Hippocampal formation (tissue), 2 donors: ENCODE results near the gene GRPEL1.

Experiments
- DNase-seq, 2 donors: peaks; one replicate each; lab custom pipeline; 2025; lab: John Stamatoyannopoulos, UW

GRPEL1 gene

GRCh38 chr4:7066006-7066405 lies 1.9 kb downstream of the GRPEL1 start:
- no peak for DNase-seq

- no peak for DNase-seq
These were observed 4.5 kb downstream of the GRPEL1 start for GRCh38 chr4:7063362-7063761.

GRCh38 chr4:7062816-7063215 lies 5.0 kb downstream of the GRPEL1 start:
- DNase-seq: no peak

GRCh38 chr4:7061815-7062214 lies 6.0 kb downstream of the GRPEL1 start:
- DNase-seq: no peak

- DNase-seq: no peak
These were observed 7.3 kb downstream of the GRPEL1 start for GRCh38 chr4:7060346-7061150.

- DNase-seq: no peak
These were observed 8.2 kb downstream of the GRPEL1 start for GRCh38 chr4:7059662-7060061.

- DNase-seq: no peak
These were observed 9.1 kb downstream of the GRPEL1 start for GRCh38 chr4:7058792-7059191.

- no peak for DNase-seq
These were observed 11.9 kb downstream of the GRPEL1 start for GRCh38 chr4:7055990-7056325.

GRCh38 chr4:7055111-7055989 lies 12.5 kb downstream of the GRPEL1 start:
- DNase-seq: no peak

- no peak for DNase-seq
These were observed 13.6 kb downstream of the GRPEL1 start for GRCh38 chr4:7054106-7054880.

- DNase-seq: peak in 1 of 2 donors; percentile 21
These were observed 14.7 kb downstream of the GRPEL1 start for GRCh38 chr4:7052923-7053715.

- no peak for DNase-seq
These were observed 15.6 kb downstream of the GRPEL1 start for GRCh38 chr4:7052313-7052712.

GRCh38 chr4:7051905-7052304 lies 16.0 kb downstream of the GRPEL1 start:
- no peak for DNase-seq

- DNase-seq: no peak
These were observed 16.7 kb downstream of the GRPEL1 start for GRCh38 chr4:7051144-7051495.

- no peak for DNase-seq
These were observed 17.3 kb downstream of the GRPEL1 start for GRCh38 chr4:7050481-7051143.

GRCh38 chr4:7049739-7050138 lies 18.1 kb downstream of the GRPEL1 start:
- no peak for DNase-seq

GRCh38 chr4:7049295-7049694 lies 18.6 kb downstream of the GRPEL1 start:
- no peak for DNase-seq

- DNase-seq: no peak
These were observed 19.2 kb downstream of the GRPEL1 start for GRCh38 chr4:7048642-7049041.

- no peak for DNase-seq
These were observed 20.9 kb downstream of the GRPEL1 start for GRCh38 chr4:7046971-7047370.

- DNase-seq: no peak
These were observed 21.6 kb downstream of the GRPEL1 start for GRCh38 chr4:7045961-7046921.
